Fibroblast of lung (primary cell): ENCODE results near the gene UBA1. TPM values are rescaled to one million over a fixed set of nuclear protein-coding genes. Genes with fewer than 3 reads are reported as not detected.

ENCODE experiments used
- DNase-seq, 2 donors: peaks; one replicate each; pipeline versions ENCODE4 v3.0.0 to v3.0.0-alpha.2; 2010; ENCODE audit warnings: low read depth in 2 of 2
- H2AFZ ChIP-seq: 2 replicates; pipeline ENCODE4 v1.5.1; 2012; ENCODE audit warnings: low read length, control low read depth, inconsistent platforms
- H3K27ac ChIP-seq: 2 replicates; pipeline ENCODE4 v1.5.1; 2011; ENCODE audit warnings: low read length, control low read depth; ENCODE audit not compliant: insufficient read depth
- H3K27me3 ChIP-seq: 2 replicates; pipeline ENCODE4 v1.5.1; 2011; ENCODE audit warnings: mild to moderate bottlenecking, low read length; ENCODE audit not compliant: control insufficient read depth, insufficient read depth
- H3K36me3 ChIP-seq: 2 replicates; pipeline ENCODE4 v1.5.1; 2011; ENCODE audit warnings: low read length; ENCODE audit not compliant: control insufficient read depth, insufficient read depth
- H3K4me1 ChIP-seq: 2 replicates; pipeline ENCODE4 v1.5.1; 2011; ENCODE audit warnings: low read length; ENCODE audit not compliant: control insufficient read depth, insufficient read depth; ENCODE audit errors: extremely low read depth
- H3K4me2 ChIP-seq: 2 replicates; pipeline ENCODE4 v1.5.1; 2011; ENCODE audit warnings: low read length, control low read depth; ENCODE audit not compliant: insufficient read depth; ENCODE audit errors: extremely low read depth
- H3K4me3 ChIP-seq, 4 experiments: fragments of 200-600 bp in 1 of 4; sonication (generic) in 1 of 4; replicated peaks in 1 of 4; 2 replicates each; pipeline ENCODE4 v1.5.1; 2011 to 2016; ENCODE audit warnings: low read length in 4 of 4, low read depth in 3 of 4, mild to moderate bottlenecking in 3 of 4, control low read depth in 2 of 4, inconsistent platforms in 1 of 4, mixed read lengths in 1 of 4; ENCODE audit not compliant: insufficient read depth in 1 of 4; ENCODE audit errors: control extremely low read depth in 1 of 4
- H3K79me2 ChIP-seq: 2 replicates; pipeline ENCODE4 v1.5.1; 2012; ENCODE audit warnings: mild to moderate bottlenecking, low read length, inconsistent platforms; ENCODE audit not compliant: control insufficient read depth, insufficient read depth
- H3K9ac ChIP-seq: 2 replicates; pipeline ENCODE4 v1.5.1; 2011; ENCODE audit warnings: mild to moderate bottlenecking, low read length, control low read depth; ENCODE audit not compliant: insufficient read depth
- H3K9me3 ChIP-seq: 2 replicates; pipeline ENCODE4 v1.5.1; 2012; ENCODE audit warnings: low read depth, low read length; ENCODE audit not compliant: control insufficient read depth, insufficient read depth
- H4K20me1 ChIP-seq: 2 replicates; pipeline ENCODE4 v1.5.1; 2011; ENCODE audit warnings: low read length; ENCODE audit not compliant: control insufficient read depth, insufficient read depth; ENCODE audit errors: extremely low read depth
- EZH2 ChIP-seq: IDR thresholded peaks from 2 replicates; pipeline ENCODE4 v1.5.1; 2012; ENCODE audit warnings: low read length, control low read depth, mild to moderate bottlenecking; ENCODE audit errors: missing control alignments
- polyA plus RNA-seq, 2 donors: library from polyadenylated mRNA; depleted of rRNA in 1 of 2; stranded (reverse) in 1 of 2; unstranded in 1 of 2; fragments of >200 nt; gene quantifications; 2 replicates each; pipeline ENCODE4 v1.2.1, GENCODE V29; 2011 to 2012; ENCODE audit warnings: missing spikeins in 1 of 2
- total RNA-seq: library from RNA; depleted of rRNA; stranded (reverse); fragments of >200 nt; gene quantifications from 2 replicates; pipeline ENCODE4 v1.2.1, GENCODE V29; 2014
- TF ChIP-seq, protein P1 (sequence below), 2 donors: IDR thresholded peaks in 1 of 2; conservative IDR thresholded peaks in 1 of 2; 1 replicate in 1 of 2; 2 replicates in 1 of 2; pipeline ENCODE4 v1.5.1; 2011 to 2012; ENCODE audit warnings: low read length in 2 of 2, control low read depth in 1 of 2, inconsistent platforms in 1 of 2, low read depth in 1 of 2, mild to moderate bottlenecking in 1 of 2

Gene UBA1
- total and polyA plus RNA-seq, 2 donors (not counting 1 experiment from before 2014, with no cell fraction given) = 135 to 158 TPM

- H3K36me3 ChIP-seq = peaks cover 7% of the 10 kb centered on the region
- no peak overlapping the region for H3K4me3 ChIP-seq
- H3K9ac ChIP-seq = no peak overlapping the region
- H3K27ac ChIP-seq = no peak overlapping the region
- no peaks in the 10 kb centered on the region for H3K4me1 ChIP-seq
- H3K4me2 ChIP-seq = no peak overlapping the region
- TF ChIP-seq EZH2 = no peak
- TF ChIP-seq, protein P1, sequence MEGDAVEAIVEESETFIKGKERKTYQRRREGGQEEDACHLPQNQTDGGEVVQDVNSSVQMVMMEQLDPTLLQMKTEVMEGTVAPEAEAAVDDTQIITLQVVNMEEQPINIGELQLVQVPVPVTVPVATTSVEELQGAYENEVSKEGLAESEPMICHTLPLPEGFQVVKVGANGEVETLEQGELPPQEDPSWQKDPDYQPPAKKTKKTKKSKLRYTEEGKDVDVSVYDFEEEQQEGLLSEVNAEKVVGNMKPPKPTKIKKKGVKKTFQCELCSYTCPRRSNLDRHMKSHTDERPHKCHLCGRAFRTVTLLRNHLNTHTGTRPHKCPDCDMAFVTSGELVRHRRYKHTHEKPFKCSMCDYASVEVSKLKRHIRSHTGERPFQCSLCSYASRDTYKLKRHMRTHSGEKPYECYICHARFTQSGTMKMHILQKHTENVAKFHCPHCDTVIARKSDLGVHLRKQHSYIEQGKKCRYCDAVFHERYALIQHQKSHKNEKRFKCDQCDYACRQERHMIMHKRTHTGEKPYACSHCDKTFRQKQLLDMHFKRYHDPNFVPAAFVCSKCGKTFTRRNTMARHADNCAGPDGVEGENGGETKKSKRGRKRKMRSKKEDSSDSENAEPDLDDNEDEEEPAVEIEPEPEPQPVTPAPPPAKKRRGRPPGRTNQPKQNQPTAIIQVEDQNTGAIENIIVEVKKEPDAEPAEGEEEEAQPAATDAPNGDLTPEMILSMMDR (conservative IDR thresholded peaks at IDR 0.05 in 1 of 2, IDR thresholded peaks at IDR 0.05 in 1 of 2; ENCODE audit: low read depth in 1 of 2, low read length in 2 of 2) = no peak
- DNase-seq = no peak
- H3K27me3 ChIP-seq = no peaks in the 10 kb centered on the region
- H4K20me1 ChIP-seq = no peaks in the 10 kb centered on the region
- peaks cover 19% of the 10 kb centered on the region for H3K79me2 ChIP-seq
- no peak overlapping the region for H2AFZ ChIP-seq
- no peaks in the 10 kb centered on the region for H3K9me3 ChIP-seq
Measured at GRCh38 chrX:47240619-47241018, 47.0 kb downstream of the UBA1 start.

DNA sequence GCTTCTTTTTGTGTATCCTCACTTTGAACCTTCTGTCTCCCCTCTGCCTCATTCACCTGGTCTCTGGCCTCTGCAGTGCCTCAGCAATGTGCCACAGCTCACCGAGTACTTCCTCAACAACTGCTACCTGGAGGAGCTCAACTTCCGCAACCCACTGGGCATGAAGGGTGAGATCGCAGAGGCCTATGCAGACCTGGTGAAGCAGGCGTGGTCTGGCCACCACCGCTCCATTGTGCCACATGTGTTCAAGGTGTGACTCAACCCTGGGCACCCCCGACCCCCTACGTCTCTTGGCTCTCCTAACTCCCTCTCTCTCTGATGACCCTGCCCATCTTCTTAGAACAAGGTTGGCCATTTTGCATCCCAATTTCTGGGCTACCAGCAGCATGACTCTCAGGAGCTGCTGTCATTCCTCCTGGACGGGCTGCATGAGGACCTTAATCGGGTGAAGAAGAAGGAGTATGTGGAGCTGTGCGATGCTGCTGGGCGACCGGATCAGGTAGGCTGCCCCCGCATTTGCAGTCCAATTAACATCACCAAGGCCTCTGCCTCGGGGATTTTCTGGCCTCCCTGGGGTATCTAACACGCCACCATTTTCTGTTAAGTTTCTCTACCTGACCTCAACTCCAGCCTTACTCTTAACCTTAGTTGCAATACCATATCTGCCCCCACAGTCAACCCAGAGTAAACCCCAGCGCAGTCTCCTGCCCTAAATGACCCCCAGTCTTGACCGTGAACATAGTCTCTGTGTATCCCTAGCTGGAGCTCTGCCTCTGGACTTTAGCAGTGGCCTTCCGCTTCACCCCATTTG is 47.8 kb downstream of the UBA1 start:
- no peak for DNase-seq
- no peaks in the 10 kb centered on the region for H4K20me1 ChIP-seq
- no peak overlapping the region for H3K9ac ChIP-seq
- H3K36me3 ChIP-seq = peaks cover 7% of the 10 kb centered on the region
- H3K4me3 ChIP-seq = no peak overlapping the region
- no peak for TF ChIP-seq EZH2
- TF ChIP-seq, protein P1 (conservative IDR thresholded peaks at IDR 0.05 in 1 of 2, IDR thresholded peaks at IDR 0.05 in 1 of 2; ENCODE audit: low read depth in 1 of 2, low read length in 2 of 2) = no peak
- H3K4me1 ChIP-seq = no peaks in the 10 kb centered on the region
- no peaks in the 10 kb centered on the region for H3K9me3 ChIP-seq
- no peak overlapping the region for H3K4me2 ChIP-seq
- no peak overlapping the region for H2AFZ ChIP-seq
- peaks cover 11% of the 10 kb centered on the region for H3K79me2 ChIP-seq
- H3K27me3 ChIP-seq = no peaks in the 10 kb centered on the region
- no peak overlapping the region for H3K27ac ChIP-seq

GRCh38 chrX:47242321-47242720 is 48.7 kb downstream of the UBA1 start:
- H3K36me3 ChIP-seq = peaks cover 7% of the 10 kb centered on the region
- no peak overlapping the region for H3K4me3 ChIP-seq
- H3K27me3 ChIP-seq = no peaks in the 10 kb centered on the region
- no peak overlapping the region for H3K27ac ChIP-seq
- H3K9me3 ChIP-seq = no peaks in the 10 kb centered on the region
- no peaks in the 10 kb centered on the region for H3K4me1 ChIP-seq
- H2AFZ ChIP-seq = no peak overlapping the region
- H3K79me2 ChIP-seq = peaks cover 2% of the 10 kb centered on the region
- H4K20me1 ChIP-seq = no peaks in the 10 kb centered on the region
- no peak overlapping the region for H3K4me2 ChIP-seq
- TF ChIP-seq EZH2 = no peak
- TF ChIP-seq, protein P1 (conservative IDR thresholded peaks at IDR 0.05 in 1 of 2, IDR thresholded peaks at IDR 0.05 in 1 of 2; ENCODE audit: low read depth in 1 of 2, low read length in 2 of 2) = no peak
- H3K9ac ChIP-seq = no peak overlapping the region
- DNase-seq = no peak
